ENCODE results near the gene C2orf78. TPM values are rescaled to one million over a fixed set of nuclear protein-coding genes. Genes with fewer than 3 reads are reported as not detected.

The C2orf78 gene
- total and polyA plus RNA-seq, 8 donors: not detected

DNA sequence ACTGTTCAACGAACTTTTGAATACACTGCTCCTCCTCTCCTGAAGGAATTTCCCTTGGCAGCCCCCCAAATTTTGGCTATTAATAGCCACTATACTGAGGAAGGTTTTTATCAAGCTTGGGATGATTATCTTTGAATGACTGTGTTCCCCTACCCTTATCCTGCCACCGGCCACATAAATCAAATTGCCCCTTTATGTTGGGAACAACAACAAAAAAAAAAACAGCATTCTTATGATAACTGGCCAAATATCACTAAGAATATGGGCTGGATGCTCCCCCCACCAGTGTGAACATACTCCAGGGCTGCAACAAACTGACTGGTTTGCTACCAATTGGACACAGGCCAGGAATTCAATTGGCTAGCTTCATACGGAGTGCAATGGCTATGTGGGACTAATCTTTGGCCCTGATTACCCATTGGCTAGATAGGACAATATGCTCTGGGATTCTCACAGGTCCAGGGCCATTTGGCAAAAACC lies 24.7 kb upstream of the C2orf78 start:
- 6 to 8% methylated on average over 3 of the region's 3 CpGs for WGBS, 2 donors

GRCh38 chr2:73759904-73760303 lies 24.1 kb upstream of the C2orf78 start:
- no peak overlapping the region for H3K27ac ChIP-seq
- H3K27me3 ChIP-seq: no peaks in the 10 kb centered on the region
- FAIRE-seq (no peak), DNase-seq (no peak), ATAC-seq (no peak)
- intact Hi-C loops (cut with DNase I): no loop called here
- no peak overlapping the region for H3K4me3 ChIP-seq
- peaks cover 0 to 19% (median 11%) of the 10 kb centered on the region in 3 donors for H3K36me3 ChIP-seq
- H3K4me1 ChIP-seq: no peaks in the 10 kb centered on the region
- H3K9me3 ChIP-seq: no peaks in the 10 kb centered on the region
- WGBS, 2 donors: 96 to 100% methylated on average over 2 of the region's 2 CpGs
- TF ChIP-seq, protein P1, sequence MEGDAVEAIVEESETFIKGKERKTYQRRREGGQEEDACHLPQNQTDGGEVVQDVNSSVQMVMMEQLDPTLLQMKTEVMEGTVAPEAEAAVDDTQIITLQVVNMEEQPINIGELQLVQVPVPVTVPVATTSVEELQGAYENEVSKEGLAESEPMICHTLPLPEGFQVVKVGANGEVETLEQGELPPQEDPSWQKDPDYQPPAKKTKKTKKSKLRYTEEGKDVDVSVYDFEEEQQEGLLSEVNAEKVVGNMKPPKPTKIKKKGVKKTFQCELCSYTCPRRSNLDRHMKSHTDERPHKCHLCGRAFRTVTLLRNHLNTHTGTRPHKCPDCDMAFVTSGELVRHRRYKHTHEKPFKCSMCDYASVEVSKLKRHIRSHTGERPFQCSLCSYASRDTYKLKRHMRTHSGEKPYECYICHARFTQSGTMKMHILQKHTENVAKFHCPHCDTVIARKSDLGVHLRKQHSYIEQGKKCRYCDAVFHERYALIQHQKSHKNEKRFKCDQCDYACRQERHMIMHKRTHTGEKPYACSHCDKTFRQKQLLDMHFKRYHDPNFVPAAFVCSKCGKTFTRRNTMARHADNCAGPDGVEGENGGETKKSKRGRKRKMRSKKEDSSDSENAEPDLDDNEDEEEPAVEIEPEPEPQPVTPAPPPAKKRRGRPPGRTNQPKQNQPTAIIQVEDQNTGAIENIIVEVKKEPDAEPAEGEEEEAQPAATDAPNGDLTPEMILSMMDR (IDR thresholded peaks at IDR 0.05): no peak

More for the DNA sequence above, 24.7 kb upstream of the C2orf78 start:
- DNase-seq (no peak), ATAC-seq (peak in 2 of 4 donors; percentile 46 to 47), FAIRE-seq (no peak)
- Histone ChIP-seq H3K9me3 (no peaks in the 10 kb centered on the region), H3K4me3 (no peak overlapping the region), H3K36me3 (peaks cover 0 to 17% (median 5%) of the 10 kb centered on the region in 3 donors), H3K4me1 (no peaks in the 10 kb centered on the region), H3K27ac (no peak overlapping the region), H3K27me3 (no peaks in the 10 kb centered on the region)
- intact Hi-C loops (cut with DNase I): no loop called here
- TF ChIP-seq, protein P1 (IDR thresholded peaks at IDR 0.05): no peak

- peaks cover 0 to 37% (median 13%) of the 10 kb centered on the region in 3 donors for H3K36me3 ChIP-seq
- no peak for ATAC-seq
- WGBS, 2 donors: 79% methylated on average over 1 of the region's 1 CpG
- no peak for FAIRE-seq
- no peak overlapping the region for H3K27ac ChIP-seq
- H3K9me3 ChIP-seq: no peaks in the 10 kb centered on the region
- DNase-seq: no peak
- intact Hi-C loops (cut with DNase I): no loop called here
- no peaks in the 10 kb centered on the region for H3K4me1 ChIP-seq
- TF ChIP-seq, protein P1 (IDR thresholded peaks at IDR 0.05): no peak
- H3K4me3 ChIP-seq: no peak overlapping the region
- H3K27me3 ChIP-seq: no peaks in the 10 kb centered on the region
These were observed 21.4 kb upstream of the C2orf78 start for GRCh38 chr2:73762571-73762970.

DNA sequence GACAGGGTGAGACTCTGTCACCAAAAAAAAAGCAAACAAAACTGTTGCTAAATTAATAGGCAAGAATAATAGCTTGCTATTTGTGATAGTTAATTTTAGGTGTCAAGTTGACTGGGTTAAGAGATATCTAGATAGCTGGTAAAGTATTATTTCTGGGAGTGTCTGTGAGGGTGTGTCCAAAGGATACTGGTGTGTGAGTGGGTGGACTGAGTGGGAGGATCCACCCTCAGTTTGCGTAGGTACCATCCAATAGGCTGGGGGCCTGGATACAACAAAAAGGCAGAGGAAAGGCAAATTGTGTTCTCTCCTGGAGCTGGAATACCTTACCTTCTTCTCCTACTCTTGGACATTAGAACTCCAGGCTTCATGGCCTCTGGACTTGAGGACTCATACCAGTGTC lies 19.0 kb upstream of the C2orf78 start:
- H3K27ac ChIP-seq: no peak overlapping the region
- FAIRE-seq (no peak), DNase-seq (no peak), ATAC-seq (no peak)
- peaks cover 4 to 54% (median 18%) of the 10 kb centered on the region in 3 donors for H3K36me3 ChIP-seq
- no peaks in the 10 kb centered on the region for H3K9me3 ChIP-seq
- TF ChIP-seq, protein P1 (IDR thresholded peaks at IDR 0.05): no peak
- no peaks in the 10 kb centered on the region for H3K27me3 ChIP-seq
- no peaks in the 10 kb centered on the region for H3K4me1 ChIP-seq
- no peak overlapping the region for H3K4me3 ChIP-seq
- intact Hi-C loops (cut with DNase I): no loop called here
- 97 to 100% methylated on average over 1 of the region's 1 CpG for WGBS, 2 donors

DNA sequence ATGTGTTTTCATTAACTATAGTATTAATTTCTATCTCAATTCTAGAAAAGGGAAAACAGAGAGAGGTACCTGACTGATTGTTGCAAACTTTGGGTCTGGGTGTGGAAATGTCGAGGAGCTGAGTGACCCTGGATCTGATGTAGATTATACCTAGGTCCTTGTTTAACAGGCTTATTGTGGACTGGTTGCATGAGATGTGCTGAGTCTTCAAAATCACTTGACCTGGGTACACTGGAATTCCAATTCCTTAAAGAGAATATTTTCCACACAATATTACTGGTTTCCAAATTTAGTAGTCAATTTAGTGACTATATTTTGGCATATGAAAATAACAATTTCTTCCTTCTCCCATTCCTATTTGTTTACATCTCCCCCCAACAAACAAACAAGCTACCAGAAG lies 17.6 kb upstream of the C2orf78 start:
- Histone ChIP-seq H3K9me3 (no peaks in the 10 kb centered on the region), H3K4me1 (no peaks in the 10 kb centered on the region), H3K36me3 (peaks cover 4 to 45% (median 18%) of the 10 kb centered on the region in 3 donors), H3K27me3 (no peaks in the 10 kb centered on the region), H3K4me3 (no peak overlapping the region), H3K27ac (no peak overlapping the region)
- intact Hi-C loops (cut with DNase I): no loop called here
- DNase-seq (no peak), ATAC-seq (no peak), FAIRE-seq (no peak)
- 90 to 100% methylated on average over 1 of the region's 1 CpG for WGBS, 2 donors
- TF ChIP-seq, protein P1 (IDR thresholded peaks at IDR 0.05): no peak

Data from pancreas (tissue), 10 donors.